ENCODE data around the gene EFNA5. TPM values are rescaled to one million over a fixed set of nuclear protein-coding genes. Genes with fewer than 3 reads are reported as not detected.
A peak's percentile ranks its signal among the peaks of the same experiment; 100 is the strongest.

EFNA5 gene
- total and polyA plus RNA-seq, 10 of the 15 experiments (the other 5 are each of a cell fraction or from before 2014, with no cell fraction given): 0.19 to 12.6 (median 3.9) TPM

- Histone ChIP-seq H3K27ac (ENCODE audit: control insufficient read depth, insufficient read depth) (no peak overlapping the region), H3K4me1 (ENCODE audit: control insufficient read depth, insufficient read depth, low read length) (peaks cover 8% of the 10 kb centered on the region; the same call in 1 of the 2 replicates), H3K4me2 (ENCODE audit: control insufficient read depth, insufficient read depth) (peak overlapping the region; percentile 27; the same call in 1 of the 2 replicates), H2AFZ (ENCODE audit: control insufficient read depth, low read depth, low read length) (no peak overlapping the region), H3K36me3 (ENCODE audit: control insufficient read depth in 2 of 2, insufficient read depth in 2 of 2, low read length in 1 of 2) (no peaks in the 10 kb centered on the region), H3K9me3 (replicated peaks; ENCODE audit: control insufficient read depth, insufficient read depth, low read length) (no peaks in the 10 kb centered on the region; the same call in 2 of the 3 replicates), H3K27me3 (replicated peaks in 1 of 2; ENCODE audit: control insufficient read depth in 2 of 2, insufficient read depth in 2 of 2, low read length in 1 of 2) (no peaks in the 10 kb centered on the region), H3K9ac (ENCODE audit: control insufficient read depth, insufficient read depth, low read length) (no peak overlapping the region), H4K20me1 (ENCODE audit: control insufficient read depth, insufficient read depth) (no peaks in the 10 kb centered on the region), H3K4me3 (no peak overlapping the region), H3K79me2 (ENCODE audit: control insufficient read depth, insufficient read depth, low read length) (no peaks in the 10 kb centered on the region)
- 88% methylated on average over 1 of the region's 1 CpG for WGBS (ENCODE audit: insufficient coverage, insufficient replicate concordance, low lambda C conversion rate, missing lambda C conversion rate)
- BruUV-seq (replicated peaks): no TSS peak
- ChIA-PET SMC1A (ENCODE audit: uncharacterized antibody, unreplicated experiment) (interaction anchor here (0.7 to 2.1 kb wide), 20 partner anchors 8 to 178 kb away, joined by 3 to 10 read pairs (median 4); no protein-coding TSS in a partner anchor), CTCF (interaction anchor here (0.7 to 1.3 kb wide), 5 partner anchors 9 to 148 kb away, joined by 3 to 4 read pairs (median 3); no protein-coding TSS in a partner anchor), RAD21 (ENCODE audit: unreplicated experiment) (interaction anchor here (0.8 to 2.1 kb wide), 21 partner anchors 8 to 181 kb away, joined by 3 to 11 read pairs (median 4); no protein-coding TSS in a partner anchor), POLR2A (interaction anchor here (0.6 to 1.0 kb wide), 4 partner anchors 11 to 246 kb away, joined by 3 read pairs; no protein-coding TSS in a partner anchor)
- ATAC-seq (peak; percentile 76), DNase-seq (ENCODE audit: low read depth, low spot score) (no peak), FAIRE-seq (no peak)
- in situ Hi-C loops (cut with MboI) (no loop called here), intact Hi-C loops (cut with micrococcal nuclease; ENCODE audit: unreplicated experiment) (no loop called here)
- TF ChIP-seq ATF7 (IDR thresholded peaks at IDR 0.05; ENCODE audit: low read depth) (0 out of 2 replicates have a peak, but pooled peaks have one; percentile 18), IKZF1 (conservative IDR thresholded peaks at IDR 0.05) (0 out of 2 replicates have a peak, but pooled peaks have one; percentile 2), JUNB (IDR thresholded peaks at IDR 0.05) (0 out of 2 replicates have a peak, but pooled peaks have one; percentile 7), PAX5 (IDR thresholded peaks at IDR 0.05; ENCODE audit: borderline replicate concordance, low read depth, low read length) (no peak), MTA2 (IDR thresholded peaks at IDR 0.05; ENCODE audit: low read depth) (peak; percentile 14), POLR2AphosphoS5 (IDR thresholded peaks at IDR 0.05; ENCODE audit: low read length) (no peak), MYB (IDR thresholded peaks at IDR 0.05; ENCODE audit: borderline replicate concordance, low read depth, low read length) (no peak), YBX1 (IDR thresholded peaks at IDR 0.05) (no peak), BMI1 (IDR thresholded peaks at IDR 0.05; ENCODE audit: borderline replicate concordance) (no peak), TCF7 (IDR thresholded peaks at IDR 0.05; ENCODE audit: borderline replicate concordance) (no peak), REST (IDR thresholded peaks at IDR 0.05; ENCODE audit: low read depth, low read length) (no peak), JUND (IDR thresholded peaks at IDR 0.05; ENCODE audit: low read depth, low read length) (no peak), ZBTB40 (IDR thresholded peaks at IDR 0.05; ENCODE audit: borderline replicate concordance) (no peak), ASH2L (IDR thresholded peaks at IDR 0.05; ENCODE audit: borderline replicate concordance, low read depth) (no peak)
Observed at GRCh38 chr5:107396351-107396690, 274.4 kb downstream of the EFNA5 start.
